Measurements from ENCODE around the gene IL17RD. TPM values are rescaled to one million over a fixed set of nuclear protein-coding genes. Genes with fewer than 3 reads are reported as not detected.

The IL17RD gene
- total and polyA plus RNA-seq, 2 experiments from 2014 or later, result 0.34 to 1.2 TPM

DNA sequence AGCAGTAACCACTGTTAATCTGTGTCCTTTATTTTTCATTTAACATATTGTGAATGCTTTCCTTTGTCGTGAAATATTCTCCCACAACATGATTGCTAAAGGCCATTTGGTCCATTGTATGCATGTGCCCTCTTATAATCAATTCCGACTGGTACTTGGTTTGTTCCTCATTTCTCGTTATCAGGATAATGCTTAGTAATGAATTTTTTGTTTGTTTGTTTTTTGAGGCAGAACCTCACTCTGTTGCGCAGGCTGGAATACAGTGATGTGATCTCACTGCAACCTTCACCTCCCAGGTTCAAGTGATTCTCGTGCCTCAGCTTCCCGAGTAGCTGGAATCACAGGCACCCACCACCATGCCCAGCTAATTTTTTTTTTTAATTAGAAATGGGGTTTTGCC, 82.7 kb downstream of the IL17RD start:
- Histone ChIP-seq H3K27me3 (replicated peaks; ENCODE audit: insufficient read depth) (no peaks in the 10 kb centered on the region), H3K4me3 (no peak overlapping the region), H3K27ac (no peak overlapping the region), H3K36me3 (ENCODE audit: low read depth) (no peaks in the 10 kb centered on the region), H3K4me2 (ENCODE audit: unreplicated experiment) (no peak overlapping the region), H3K9me2 (ENCODE audit: insufficient read depth) (no peaks in the 10 kb centered on the region), H4K20me1 (ENCODE audit: insufficient read depth) (no peaks in the 10 kb centered on the region), H3K79me2 (ENCODE audit: insufficient read depth) (no peaks in the 10 kb centered on the region), H3K9ac (no peak overlapping the region), H3K9me3 (ENCODE audit: low read depth) (no peaks in the 10 kb centered on the region), H3K4me1 (ENCODE audit: insufficient read depth) (no peaks in the 10 kb centered on the region), H2AFZ (no peak overlapping the region), H3F3A (ENCODE audit: insufficient read depth) (no peaks in the 10 kb centered on the region)
- DNase-seq, result no peak
- in situ Hi-C loops (cut with MboI), result no loop called here
- 80 to 88% methylated on average over 6 of the region's 6 CpGs for WGBS, 2 experiments (ENCODE audit: low coverage in 1 of 2, low lambda C conversion rate in 2 of 2, missing lambda C conversion rate in 2 of 2)
- TF ChIP-seq EZH2phosphoT487 (IDR thresholded peaks at IDR 0.05; ENCODE audit: insufficient read depth, low read depth) (no peak), EZH2 (IDR thresholded peaks at IDR 0.05; ENCODE audit: insufficient read depth, poor library complexity, severe bottlenecking) (no peak)

GRCh38 chr3:57081173-57081572, 84.0 kb downstream of the IL17RD start:
- 60 to 68% methylated on average over 3 of the region's 3 CpGs for WGBS, 2 experiments (ENCODE audit: low coverage in 1 of 2, low lambda C conversion rate in 2 of 2, missing lambda C conversion rate in 2 of 2)
- in situ Hi-C loops (cut with MboI), result no loop called here

GRCh38 chr3:57080171-57080570, 85.0 kb downstream of the IL17RD start:
- H3K79me2 ChIP-seq (ENCODE audit: insufficient read depth), result no peaks in the 10 kb centered on the region
- 92% methylated on average over 4 of the region's 4 CpGs for WGBS, 2 experiments (ENCODE audit: low coverage in 1 of 2, low lambda C conversion rate in 2 of 2, missing lambda C conversion rate in 2 of 2)
- in situ Hi-C loops (cut with MboI), result no loop called here
- no peaks in the 10 kb centered on the region for H3K4me1 ChIP-seq (ENCODE audit: insufficient read depth)
- no peaks in the 10 kb centered on the region for H3K9me3 ChIP-seq (ENCODE audit: low read depth)
- no peak overlapping the region for H3K27ac ChIP-seq
- no peaks in the 10 kb centered on the region for H3K9me2 ChIP-seq (ENCODE audit: insufficient read depth)
- H3K27me3 ChIP-seq (replicated peaks; ENCODE audit: insufficient read depth), result no peaks in the 10 kb centered on the region
- no peak overlapping the region for H3K9ac ChIP-seq
- no peak overlapping the region for H3K4me3 ChIP-seq
- H2AFZ ChIP-seq, result no peak overlapping the region
- TF ChIP-seq EZH2phosphoT487 (IDR thresholded peaks at IDR 0.05; ENCODE audit: insufficient read depth, low read depth), result no peak
- no peaks in the 10 kb centered on the region for H3K36me3 ChIP-seq (ENCODE audit: low read depth)
- no peak for DNase-seq
- H3F3A ChIP-seq (ENCODE audit: insufficient read depth), result no peaks in the 10 kb centered on the region
- no peaks in the 10 kb centered on the region for H4K20me1 ChIP-seq (ENCODE audit: insufficient read depth)
- no peak overlapping the region for H3K4me2 ChIP-seq (ENCODE audit: unreplicated experiment)

More at GRCh38 chr3:57081173-57081572, 84.0 kb downstream of the IL17RD start:
- Histone ChIP-seq H3K79me2 (ENCODE audit: insufficient read depth) (no peaks in the 10 kb centered on the region), H2AFZ (no peak overlapping the region), H3K27ac (no peak overlapping the region), H3F3A (ENCODE audit: insufficient read depth) (no peaks in the 10 kb centered on the region), H3K36me3 (ENCODE audit: low read depth) (no peaks in the 10 kb centered on the region), H3K9ac (no peak overlapping the region), H3K9me3 (ENCODE audit: low read depth) (no peaks in the 10 kb centered on the region), H3K27me3 (replicated peaks; ENCODE audit: insufficient read depth) (no peaks in the 10 kb centered on the region), H3K4me2 (ENCODE audit: unreplicated experiment) (no peak overlapping the region), H3K4me1 (ENCODE audit: insufficient read depth) (no peaks in the 10 kb centered on the region), H3K9me2 (ENCODE audit: insufficient read depth) (no peaks in the 10 kb centered on the region), H3K4me3 (no peak overlapping the region), H4K20me1 (ENCODE audit: insufficient read depth) (no peaks in the 10 kb centered on the region)
- no peak for DNase-seq
- TF ChIP-seq EZH2phosphoT487 (IDR thresholded peaks at IDR 0.05; ENCODE audit: insufficient read depth, low read depth), result no peak
- TF ChIP-seq EZH2 (IDR thresholded peaks at IDR 0.05; ENCODE audit: insufficient read depth, poor library complexity, severe bottlenecking), result no peak

GRCh38 chr3:57079474-57079831, 85.7 kb downstream of the IL17RD start:
- no peaks in the 10 kb centered on the region for H3K9me2 ChIP-seq (ENCODE audit: insufficient read depth)
- H3K27ac ChIP-seq, result no peak overlapping the region
- peak overlapping the region; percentile 78 for H3K4me2 ChIP-seq (ENCODE audit: unreplicated experiment)
- H3K79me2 ChIP-seq (ENCODE audit: insufficient read depth), result no peaks in the 10 kb centered on the region
- H3K27me3 ChIP-seq (replicated peaks; ENCODE audit: insufficient read depth), result no peaks in the 10 kb centered on the region
- in situ Hi-C loops (cut with MboI), result no loop called here
- WGBS, 2 experiments (ENCODE audit: low coverage in 1 of 2, low lambda C conversion rate in 2 of 2, missing lambda C conversion rate in 2 of 2), result 4 to 5% methylated on average over 25 of the region's 25 CpGs
- H3K9ac ChIP-seq, result peak overlapping the region; percentile 49
- TF ChIP-seq EZH2phosphoT487 (IDR thresholded peaks at IDR 0.05; ENCODE audit: insufficient read depth, low read depth), result no peak
- no peak for TF ChIP-seq EZH2 (IDR thresholded peaks at IDR 0.05; ENCODE audit: insufficient read depth, poor library complexity, severe bottlenecking)
- H2AFZ ChIP-seq, result peak overlapping the region; percentile 88
- no peaks in the 10 kb centered on the region for H3K9me3 ChIP-seq (ENCODE audit: low read depth)
- no peaks in the 10 kb centered on the region for H3K4me1 ChIP-seq (ENCODE audit: insufficient read depth)
- no peaks in the 10 kb centered on the region for H4K20me1 ChIP-seq (ENCODE audit: insufficient read depth)
- no peak for DNase-seq
- no peaks in the 10 kb centered on the region for H3K36me3 ChIP-seq (ENCODE audit: low read depth)
- H3K4me3 ChIP-seq, result peak overlapping the region; percentile 76
- H3F3A ChIP-seq (ENCODE audit: insufficient read depth), result no peaks in the 10 kb centered on the region

Measured in GM23248 (cell line).